Measurements from ENCODE around the gene CHAT.
"Not testable (repeated sequence)": the region's sequence is repeated elsewhere in the genome, so short reads cannot be mapped to it uniquely, and the experiment has no call there.

Gene CHAT

DNA sequence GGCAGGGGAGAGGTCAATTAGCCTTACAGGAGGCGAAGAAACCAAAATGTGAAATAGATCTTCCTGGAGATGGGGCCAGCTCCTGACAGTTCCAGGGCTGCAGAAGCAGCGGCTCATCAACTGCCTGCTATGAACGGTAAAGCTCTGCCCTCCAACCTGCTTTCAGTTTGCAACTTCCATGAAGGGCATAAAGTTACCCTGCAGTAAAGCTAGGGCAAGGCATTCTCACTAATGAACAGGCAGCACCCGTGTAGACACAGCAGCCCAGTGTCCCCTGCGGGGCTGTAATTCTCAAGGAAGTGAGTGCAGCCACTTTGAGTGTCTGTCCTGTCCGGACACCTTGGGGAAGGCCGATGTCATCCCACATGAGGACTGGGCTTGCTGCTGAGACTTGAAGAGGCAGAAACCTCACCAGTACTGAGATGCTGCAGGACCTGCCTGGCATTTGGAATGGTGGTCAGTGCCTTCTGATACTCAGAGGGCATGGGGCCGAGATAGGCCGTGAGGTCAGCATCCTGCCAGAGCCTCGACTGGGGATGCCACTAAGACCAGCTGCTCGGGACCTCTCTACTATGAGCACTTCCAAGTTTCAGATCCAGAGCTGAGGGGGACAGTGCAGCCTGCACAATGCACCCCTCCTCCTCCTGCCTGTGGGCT lies 39.6 kb downstream of the CHAT start:
- peak; percentile 9 for DNase-seq (ENCODE audit: low spot score)

DNA sequence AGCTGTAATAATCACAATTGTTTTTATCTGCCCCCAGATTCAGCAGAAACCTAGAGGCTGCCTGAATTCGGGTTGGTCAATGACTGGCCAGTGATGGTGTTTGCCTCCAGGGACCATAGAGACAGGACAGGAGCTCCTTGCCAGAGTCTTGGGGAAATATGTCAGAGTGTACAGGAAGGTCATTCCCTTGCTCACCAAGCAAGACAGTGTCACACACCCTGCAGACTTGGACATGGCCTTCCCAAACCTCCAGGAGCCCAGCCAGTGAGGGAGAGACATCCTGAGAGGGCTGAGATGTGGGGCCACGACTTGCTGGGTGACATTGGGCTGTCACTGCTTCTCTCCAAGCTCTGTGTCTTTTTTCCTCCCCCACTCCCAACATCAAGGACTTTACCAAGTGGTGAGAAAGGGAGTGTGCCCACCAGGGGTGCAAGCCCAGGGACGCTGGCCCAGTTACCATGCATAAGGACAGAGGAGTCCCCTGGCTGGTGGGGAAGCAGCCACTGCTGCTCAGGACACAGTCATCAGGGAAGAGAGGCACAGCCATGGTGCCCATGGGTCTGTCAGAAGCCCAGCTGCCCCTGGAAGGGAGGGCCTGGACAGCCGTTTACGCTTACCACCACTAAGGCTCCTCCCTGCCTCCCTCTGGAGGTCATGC lies 40.3 kb downstream of the CHAT start:
- DNase-seq (ENCODE audit: low spot score) = peak; percentile 9

DNA sequence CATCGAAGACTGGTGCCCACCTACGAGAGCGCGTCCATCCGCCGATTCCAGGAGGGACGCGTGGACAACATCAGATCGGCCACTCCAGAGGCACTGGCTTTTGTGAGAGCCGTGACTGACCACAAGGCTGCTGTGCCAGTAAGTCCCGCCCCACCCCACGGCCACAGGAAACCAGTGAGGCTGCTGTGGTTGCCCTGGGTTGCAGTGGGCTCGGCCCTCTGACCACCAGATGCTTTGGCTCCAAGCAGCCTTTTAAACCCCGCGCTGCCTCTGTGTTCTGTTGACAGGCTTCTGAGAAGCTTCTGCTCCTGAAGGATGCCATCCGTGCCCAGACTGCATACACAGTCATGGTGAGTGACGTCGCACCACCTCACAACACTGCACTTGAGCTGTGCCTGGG lies 41.3 kb downstream of the CHAT start:
- no peak for DNase-seq (ENCODE audit: low spot score)

DNA sequence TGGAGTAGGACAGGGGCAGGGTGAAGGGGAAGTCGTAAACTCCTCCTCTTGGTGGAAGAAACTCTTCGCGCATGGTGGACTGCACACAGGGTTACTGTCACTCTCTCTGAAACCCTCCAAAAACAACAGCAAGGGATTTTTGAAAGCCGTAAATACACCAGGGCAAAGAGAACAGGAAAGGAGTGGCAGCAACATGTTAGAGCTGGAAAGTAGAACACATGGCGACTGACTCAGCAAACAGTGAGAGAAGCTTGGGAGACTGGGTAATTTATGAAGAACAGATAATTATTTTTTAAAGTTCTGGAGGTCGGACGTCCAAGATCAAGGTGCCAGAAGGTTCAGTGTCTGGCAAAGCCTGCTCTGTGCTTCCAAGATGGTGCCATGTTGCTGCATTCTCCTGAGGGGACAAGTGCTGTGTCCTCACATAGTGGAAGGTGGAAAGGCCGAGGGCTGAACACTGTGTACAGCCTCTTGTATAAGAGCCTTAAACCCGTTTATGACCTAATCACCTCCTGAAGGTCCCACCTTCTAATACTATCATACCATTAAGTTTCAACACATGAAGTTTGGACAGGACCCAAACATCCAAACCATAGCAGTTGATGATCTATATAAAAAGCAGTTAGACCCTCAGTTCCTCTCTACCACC lies 43.1 kb downstream of the CHAT start:
- peak; percentile 4 for DNase-seq (ENCODE audit: low spot score)

DNA sequence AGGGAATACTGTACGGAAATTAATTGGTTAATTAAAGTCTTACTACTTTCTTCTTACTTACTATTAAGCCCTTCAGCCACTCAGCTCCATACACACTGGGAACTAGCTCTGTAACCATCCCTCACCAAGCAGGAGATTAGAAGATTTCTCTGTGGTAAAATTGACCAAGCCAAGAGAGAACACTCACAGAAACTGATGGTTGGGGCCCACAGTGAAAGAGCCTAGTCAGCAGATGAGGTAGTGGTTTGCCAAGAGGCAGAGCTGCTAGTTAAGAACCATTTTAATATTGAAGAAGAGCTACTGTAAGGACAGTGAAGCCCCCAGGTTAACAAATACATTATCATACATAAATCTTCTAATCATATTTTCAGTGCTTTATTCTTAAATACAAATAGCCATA lies 43.8 kb downstream of the CHAT start:
- no peak for DNase-seq (ENCODE audit: low spot score)

DNA sequence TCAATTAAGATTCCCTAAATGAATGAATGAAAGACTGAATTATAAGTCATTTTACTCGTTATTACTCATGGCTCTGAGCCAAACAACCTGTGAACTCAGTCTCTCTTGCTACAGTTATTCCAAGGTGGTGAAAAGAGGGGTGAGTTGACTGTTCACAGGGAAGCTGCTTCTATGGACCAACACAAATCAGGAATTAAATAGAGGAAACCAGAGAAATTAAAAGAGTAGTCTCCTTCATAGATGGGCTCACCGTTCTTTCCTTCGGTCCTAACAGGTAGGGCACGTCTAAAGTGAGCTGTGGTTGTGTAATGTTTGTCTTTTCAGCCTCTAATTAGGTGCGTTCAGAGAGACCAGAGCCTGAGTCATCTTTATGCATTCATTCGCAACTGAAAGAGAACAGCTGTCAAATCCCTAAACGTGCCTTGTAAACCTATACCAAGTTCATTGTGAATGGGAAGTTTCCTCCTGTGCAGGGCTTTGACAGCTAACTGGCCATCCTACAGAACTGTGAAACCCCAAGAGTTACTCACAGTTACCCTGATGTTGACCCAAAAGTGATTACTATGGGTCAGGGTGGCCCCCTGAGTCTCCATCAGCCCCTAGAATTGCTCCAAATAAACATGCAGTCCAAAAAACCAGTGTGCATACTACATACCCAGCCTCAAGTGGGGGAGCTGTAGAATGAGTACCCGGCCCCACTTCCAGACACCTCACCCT lies 47.5 kb downstream of the CHAT start:
- peak; percentile 5 for DNase-seq (ENCODE audit: low spot score)

- no peak for DNase-seq (ENCODE audit: low spot score)
Measured at GRCh38 chr10:49662169-49662830, 48.5 kb downstream of the CHAT start.

DNA sequence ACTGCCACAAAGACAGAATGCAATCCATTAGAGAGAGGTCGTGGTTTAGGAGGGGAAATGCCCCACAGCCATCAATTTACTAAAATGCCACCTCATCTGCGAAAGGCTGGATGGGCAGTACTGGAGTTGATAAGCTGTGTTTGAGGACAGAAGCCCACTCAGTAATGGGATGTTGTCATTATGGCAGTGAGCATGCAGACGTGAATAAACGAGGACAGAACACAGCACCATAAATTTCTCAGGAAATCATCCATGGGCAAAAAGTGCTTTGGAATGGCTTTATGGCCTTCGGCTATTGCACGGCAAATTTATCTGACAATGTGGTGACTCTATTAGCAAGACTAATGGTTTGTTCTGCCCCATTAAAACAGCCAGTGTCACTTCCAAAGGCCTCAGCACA lies 49.8 kb downstream of the CHAT start:
- DNase-seq (ENCODE audit: low spot score) = no peak

DNA sequence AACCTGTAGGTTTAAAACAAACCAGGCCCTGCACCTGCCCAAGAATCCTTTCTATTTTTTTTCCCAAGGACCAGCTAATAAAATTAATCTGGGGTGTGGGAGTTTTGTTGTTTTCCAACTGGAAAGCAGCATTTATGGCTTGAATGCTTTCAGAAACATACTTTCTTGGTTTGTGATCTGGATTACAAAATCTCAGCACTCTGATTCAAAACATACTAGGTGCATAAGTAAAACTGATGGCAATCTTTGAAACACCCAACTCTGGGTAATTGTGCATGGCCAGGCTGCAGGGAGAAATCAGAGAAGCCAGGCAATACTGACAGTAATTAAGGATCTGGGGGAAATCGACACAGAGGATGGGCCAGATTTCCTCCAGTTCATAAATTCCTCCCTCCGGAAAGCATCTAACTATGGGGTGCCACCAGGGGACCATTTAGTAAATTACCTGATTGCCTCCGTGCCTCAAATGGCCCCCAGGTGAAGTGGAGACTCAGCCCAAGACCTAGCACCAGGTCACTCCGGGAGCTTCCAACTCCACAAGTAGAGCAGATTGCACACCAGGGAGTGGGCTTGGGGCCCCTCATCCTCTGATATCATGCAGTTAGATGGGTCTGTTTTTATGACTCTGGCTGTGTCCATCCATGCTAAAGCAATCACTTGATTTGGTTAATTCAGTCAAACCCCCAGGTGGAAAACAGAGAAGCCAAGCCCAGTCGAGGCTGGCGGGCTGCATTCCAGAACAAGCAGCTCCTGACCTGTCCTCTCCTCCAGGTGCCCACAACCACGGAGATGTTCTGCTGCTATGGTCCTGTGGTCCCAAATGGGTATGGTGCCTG lies 50.4 kb downstream of the CHAT start:
- no peak for DNase-seq (ENCODE audit: low spot score)

DNA sequence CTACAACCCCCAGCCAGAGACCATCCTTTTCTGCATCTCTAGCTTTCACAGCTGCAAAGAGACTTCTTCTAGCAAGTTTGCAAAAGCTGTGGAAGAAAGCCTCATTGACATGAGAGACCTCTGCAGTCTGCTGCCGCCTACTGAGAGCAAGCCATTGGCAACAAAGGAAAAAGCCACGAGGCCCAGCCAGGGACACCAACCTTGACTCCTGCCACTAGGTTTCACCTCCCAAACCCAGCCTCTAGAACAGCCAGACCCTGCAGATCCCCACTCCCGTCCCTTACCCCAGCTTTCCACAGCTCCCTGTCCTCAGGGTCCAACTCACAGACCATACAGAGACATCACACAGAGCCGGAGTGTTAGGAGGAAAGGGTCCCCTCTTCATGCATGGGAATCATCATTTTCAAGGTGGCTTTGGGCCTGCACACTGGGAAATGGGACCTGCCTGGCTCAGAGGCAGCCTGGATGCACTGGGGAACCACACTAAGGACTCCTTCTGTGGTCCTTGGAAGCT lies 51.1 kb downstream of the CHAT start:
- DNase-seq (ENCODE audit: low spot score) = no peak

GRCh38 chr10:49666054-49666615 lies 52.3 kb downstream of the CHAT start:
- no peak for DNase-seq (ENCODE audit: low spot score)

DNA sequence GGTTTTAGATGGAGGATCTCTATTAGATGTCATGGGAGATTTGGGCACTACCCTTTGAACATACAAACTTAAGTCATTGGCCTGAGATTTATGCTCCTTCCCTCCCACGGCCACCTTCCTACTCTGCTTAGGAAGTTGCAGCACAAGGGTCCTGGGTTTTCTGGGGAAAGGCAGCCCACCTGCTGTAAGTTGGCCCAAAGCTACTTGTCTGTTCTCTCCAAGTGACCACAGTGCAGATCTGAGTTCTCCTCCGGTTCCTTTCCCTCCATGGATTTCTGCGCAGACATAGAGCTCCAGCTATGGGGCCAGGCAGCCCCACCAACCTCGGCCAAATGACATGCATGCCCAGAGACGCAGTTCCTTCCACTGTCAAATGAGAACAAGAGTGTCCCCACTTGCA lies 52.8 kb downstream of the CHAT start:
- no peak for DNase-seq (ENCODE audit: low spot score)

DNA sequence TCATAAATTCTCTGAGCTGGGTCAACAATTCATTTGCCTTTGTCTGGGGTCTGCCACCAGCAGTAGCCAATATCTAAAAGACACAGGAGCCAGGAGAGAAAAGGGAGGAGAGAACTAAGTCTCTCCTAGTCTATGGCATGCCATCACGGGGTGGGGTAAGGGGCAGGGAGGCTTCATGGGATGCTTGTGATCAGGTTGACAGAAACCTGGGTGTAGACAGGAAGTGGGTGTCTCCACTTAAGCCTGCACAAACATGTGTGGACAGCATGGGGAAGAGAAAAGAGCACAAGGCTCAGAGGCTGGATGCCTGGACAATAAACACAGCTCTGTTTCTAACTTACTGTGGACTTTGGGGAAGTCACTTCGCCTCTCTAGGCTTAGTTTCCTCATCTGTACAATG lies 54.2 kb downstream of the CHAT start:
- no peak for DNase-seq (ENCODE audit: low spot score)

GRCh38 chr10:49668684-49669083 lies 54.8 kb downstream of the CHAT start:
- DNase-seq (ENCODE audit: low spot score) = no peak

GRCh38 chr10:49678827-49679479 lies 65.1 kb downstream of the CHAT start:
- DNase-seq (ENCODE audit: low spot score) = no peak

DNA sequence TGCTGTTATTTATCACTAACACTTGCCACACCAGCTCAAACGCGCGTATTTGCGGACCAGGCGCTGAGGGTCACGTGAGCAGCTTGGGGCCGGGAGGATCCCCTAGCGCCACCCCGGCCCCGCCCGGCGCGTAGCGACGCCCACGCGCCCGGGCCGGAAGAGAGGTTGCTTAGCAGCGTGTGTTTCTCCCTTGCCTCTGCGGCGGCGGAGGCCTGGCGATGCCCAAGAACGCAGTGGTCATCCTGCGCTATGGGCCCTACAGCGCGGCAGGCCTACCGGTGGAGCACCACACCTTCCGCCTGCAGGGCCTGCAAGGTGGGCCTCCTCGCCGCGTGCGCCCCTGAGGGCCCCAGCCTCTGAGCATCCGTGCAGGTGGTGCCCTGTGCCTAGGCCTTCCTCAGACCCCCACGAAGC lies 65.7 kb downstream of the CHAT start, which contains the start of gene C10orf53:
Gene C10orf53 (plus strand): TSS at position 172 of the 414 bp plus-strand sequence. CDS start 47 bp downstream, at position 219.
- peak; percentile 74 for DNase-seq (ENCODE audit: low spot score)

- DNase-seq (ENCODE audit: low spot score) = not testable (repeated sequence)
Measured at GRCh38 chr10:49682449-49682848, 68.6 kb downstream of the CHAT start.

DNA sequence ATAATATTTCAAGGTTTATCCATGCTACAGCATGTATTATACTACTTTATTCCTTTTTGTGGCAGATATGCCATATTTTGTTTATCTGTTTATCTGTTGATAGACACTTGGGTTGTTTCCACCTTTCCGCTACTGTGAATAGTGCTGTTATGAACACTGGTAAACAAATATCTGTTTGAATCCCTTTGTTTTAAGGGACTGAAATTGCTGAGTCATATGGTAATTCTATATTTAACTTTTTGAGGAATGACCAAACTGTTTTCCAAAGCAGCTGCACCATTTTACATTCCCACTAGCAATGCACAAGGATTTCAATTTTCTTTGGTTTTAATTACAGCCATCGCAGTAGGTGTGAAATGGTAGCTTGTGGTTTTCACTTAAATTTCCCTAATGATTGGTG lies 69.0 kb downstream of the CHAT start:
- no peak for DNase-seq (ENCODE audit: low spot score)

DNA sequence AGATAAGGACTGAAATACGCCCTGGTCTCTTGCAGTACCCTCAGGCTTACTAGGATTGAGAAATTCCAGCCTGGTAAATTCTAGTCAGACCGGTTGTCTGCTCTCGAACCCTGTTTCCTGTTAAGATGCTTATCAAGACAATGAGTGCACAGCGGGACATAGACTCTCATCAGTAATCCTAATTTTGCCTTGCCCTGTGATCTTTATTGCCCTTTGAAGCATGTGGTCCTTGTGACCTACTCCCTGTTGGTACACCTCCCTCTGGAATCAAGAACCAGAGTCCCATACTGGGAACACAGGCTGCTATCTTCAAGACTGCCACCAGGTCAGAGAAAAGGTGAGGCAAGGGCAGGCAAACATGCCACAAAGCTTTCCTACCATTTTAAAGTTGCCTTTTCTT lies 72.8 kb downstream of the CHAT start:
- DNase-seq (ENCODE audit: low spot score) = no peak

DNA sequence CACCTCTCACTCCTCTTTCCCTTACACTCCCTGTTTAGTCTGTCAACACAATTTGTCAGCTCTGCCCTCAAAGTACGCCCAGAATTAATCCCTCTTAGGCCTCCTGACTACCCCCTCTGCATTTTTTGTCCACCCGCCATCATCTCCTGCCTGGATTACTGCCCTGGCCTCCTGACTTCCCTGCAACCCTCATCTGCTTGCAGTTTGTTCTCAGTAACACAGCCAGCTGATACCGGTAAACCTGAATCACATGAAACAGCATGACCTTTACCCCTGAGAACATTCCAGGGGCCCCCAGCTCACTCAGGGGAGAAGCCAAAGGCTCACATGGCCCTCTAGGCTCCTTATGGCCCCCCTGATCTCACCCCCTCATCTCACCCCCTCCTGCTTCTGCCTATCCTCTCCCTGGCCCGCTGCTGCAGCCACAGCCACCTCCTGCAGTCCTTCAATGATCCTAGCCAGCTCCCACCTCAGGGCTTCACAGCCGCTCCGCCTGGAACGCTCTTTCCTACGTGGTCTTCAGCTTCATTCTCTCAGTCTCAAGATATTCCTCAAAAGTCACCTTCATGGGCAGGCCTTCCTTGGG lies 74.5 kb downstream of the CHAT start:
- DNase-seq (ENCODE audit: low spot score) = no peak
